GM12864 (cell line): Measurements from ENCODE around the gene MFF.
A peak's percentile ranks its signal among the peaks of the same experiment; 100 is the strongest.
"Not testable (repeated sequence)": the region's sequence is repeated elsewhere in the genome, so short reads cannot be mapped to it uniquely, and the experiment has no call there.

Experiments
- DNase-seq: peaks from one replicate; pipeline ENCODE4 v3.0.0-alpha.2; 2011; ENCODE audit warnings: low read depth
- H3K4me3 ChIP-seq: 2 replicates; pipeline ENCODE4 v1.5.1; 2011; ENCODE audit warnings: mild to moderate bottlenecking, low read depth, low read length, control low read depth
- CTCF ChIP-seq: IDR thresholded peaks from 2 replicates; pipeline ENCODE4 v1.5.1; 2011; ENCODE audit warnings: low read depth, mild to moderate bottlenecking, moderate library complexity, low read length, control low read depth, inconsistent platforms; ENCODE audit errors: missing control alignments

The MFF gene

DNA sequence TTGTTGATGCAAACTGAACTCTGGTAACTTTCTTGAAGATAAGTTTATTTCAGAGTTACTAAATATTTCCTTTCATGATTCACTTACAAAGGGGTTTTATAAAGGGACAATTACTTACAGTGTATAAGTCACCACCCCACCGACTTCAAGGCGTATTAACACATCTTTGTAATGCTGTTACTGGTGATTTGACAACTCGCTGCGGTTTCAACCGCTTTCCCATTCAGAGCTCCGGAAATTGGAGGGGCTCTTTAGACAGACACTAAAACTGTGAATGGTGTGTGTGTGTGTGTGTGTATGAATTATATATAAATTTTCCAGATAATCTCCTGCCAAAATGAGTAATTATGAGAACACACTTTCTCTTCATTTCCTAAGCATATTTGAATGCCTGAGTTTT lies 49.1 kb downstream of the MFF start:
- no peak for DNase-seq
- H3K4me3 ChIP-seq: no peak overlapping the region
- TF ChIP-seq CTCF: no peak

- DNase-seq: no peak
- H3K4me3 ChIP-seq: no peak overlapping the region
- TF ChIP-seq CTCF: no peak
Measured at GRCh38 chr2:227376656-227377396, 51.8 kb downstream of the MFF start.

DNA sequence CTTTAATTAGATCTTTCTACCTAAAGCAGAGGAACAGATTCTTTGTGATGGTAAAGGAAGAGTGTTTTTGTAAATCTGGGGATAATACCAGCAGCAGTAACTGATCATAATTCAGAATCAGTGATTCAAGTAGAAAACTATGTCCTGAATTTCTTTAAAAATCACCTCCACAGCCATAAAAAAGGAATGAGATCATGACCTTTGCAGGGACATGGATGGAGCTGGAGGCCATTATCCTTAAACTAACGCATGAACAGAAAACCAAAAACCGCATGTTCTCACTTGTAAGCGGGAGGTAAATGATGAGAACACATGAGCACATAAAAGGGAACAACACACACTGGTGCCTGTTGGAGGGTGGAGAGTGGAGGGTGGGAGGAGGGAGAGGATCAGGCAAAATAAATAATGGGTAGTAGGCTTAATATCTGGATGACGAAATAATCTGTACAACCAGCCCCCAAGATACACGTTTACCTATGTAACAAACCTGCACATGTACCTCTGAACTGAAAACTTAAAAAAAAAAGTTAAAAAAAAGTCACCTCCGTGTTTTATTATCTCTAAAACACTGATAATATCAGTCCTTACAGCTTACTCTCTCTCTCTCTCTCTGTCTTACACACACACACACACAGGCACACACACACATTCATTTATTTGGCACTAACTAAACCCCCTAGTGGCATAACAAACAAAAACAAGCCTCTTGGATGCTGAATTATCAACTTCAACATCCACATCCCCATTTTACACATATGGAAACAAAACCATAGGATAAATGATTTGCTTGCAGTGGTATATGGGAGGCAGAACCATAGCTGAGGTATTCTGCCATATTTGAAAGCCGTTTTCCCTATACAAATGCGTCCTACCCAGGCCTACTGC lies 52.7 kb downstream of the MFF start:
- no peak for DNase-seq
- TF ChIP-seq CTCF: peak; percentile 36
- H3K4me3 ChIP-seq: no peak overlapping the region

DNA sequence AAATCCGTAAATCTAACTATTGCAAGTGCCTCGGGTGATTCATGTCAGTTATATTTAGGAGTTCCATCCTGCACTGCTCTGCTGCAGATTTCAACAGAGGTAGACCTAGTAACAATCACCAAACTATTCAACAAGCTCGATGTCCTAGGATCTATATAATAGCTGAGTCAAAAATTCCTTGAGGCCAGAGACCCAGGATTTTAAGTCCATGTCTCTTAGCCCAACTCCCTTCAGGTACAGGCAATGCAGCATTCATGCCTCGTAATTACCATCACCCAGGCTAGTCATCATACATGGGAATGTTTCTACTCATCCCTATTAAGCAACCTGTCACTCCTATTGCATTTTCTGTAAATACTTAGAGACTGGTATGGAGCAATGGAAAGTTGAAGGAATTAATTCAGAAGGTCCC lies 53.3 kb downstream of the MFF start:
- no peak overlapping the region for H3K4me3 ChIP-seq
- DNase-seq: no peak

DNA sequence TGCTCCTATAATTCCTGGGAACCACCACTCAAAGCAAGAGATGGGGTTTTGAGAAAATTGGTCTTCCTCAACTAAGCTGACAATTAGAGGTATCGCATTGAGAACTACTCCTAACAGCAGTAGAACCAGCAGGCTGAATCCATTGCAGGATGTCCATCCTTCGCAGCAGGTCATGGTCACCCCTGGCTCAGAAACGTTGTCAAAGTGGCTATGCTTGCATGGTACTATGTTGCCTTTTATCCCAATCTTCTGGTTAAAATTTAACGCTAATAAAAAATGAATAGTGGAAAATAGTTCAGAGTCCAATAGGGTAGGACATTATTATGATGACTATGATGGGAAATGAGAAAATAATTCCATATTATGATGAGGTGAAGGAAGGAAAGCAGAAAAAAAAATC lies 54.0 kb downstream of the MFF start, which contains the start of gene TM4SF20:
TM4SF20 (minus strand) TSS at position 212 of the 400 bp plus-strand sequence; CDS start at position 174, 38 bp downstream.
- no peak for TF ChIP-seq CTCF

More for the DNA sequence above, 53.3 kb downstream of the MFF start:
- no peak for TF ChIP-seq CTCF

GRCh38 chr2:227382241-227382835 lies 57.3 kb downstream of the MFF start:
- not testable (repeated sequence) for H3K4me3 ChIP-seq, DNase-seq

More for the DNA sequence above, 54.0 kb downstream of the MFF start, which contains the start of gene TM4SF20:
- no peak within 1 kb of the TSS for H3K4me3 ChIP-seq
- DNase-seq: no peak

- no peak for TF ChIP-seq CTCF
- DNase-seq: no peak
- no peak overlapping the region for H3K4me3 ChIP-seq
Measured at GRCh38 chr2:227383686-227384085, 58.6 kb downstream of the MFF start.
